Trophoblast cell (in vitro differentiated cells and primary cell): ENCODE data around the gene CYP2R1.

Source experiments
- DNase-seq, 2 donors: peaks; one replicate each; pipeline ENCODE4 v3.0.0-alpha.2; 2016
- H2AFZ ChIP-seq: 2 replicates; pipeline ENCODE4 v1.6.1; 2013; ENCODE audit warnings: low read length, moderate library complexity, mild to moderate bottlenecking; ENCODE audit not compliant: insufficient read depth, poor library complexity
- H2AK5ac ChIP-seq: 2 replicates; pipeline ENCODE4 v1.6.1; 2013; ENCODE audit warnings: mild to moderate bottlenecking, low read length
- H2BK120ac ChIP-seq: 2 replicates; pipeline ENCODE4 v1.6.1; 2013; ENCODE audit warnings: low read length, mild to moderate bottlenecking, moderate library complexity; ENCODE audit not compliant: insufficient read depth, poor library complexity
- H2BK12ac ChIP-seq: 2 replicates; pipeline ENCODE4 v1.6.1; 2013; ENCODE audit warnings: mild to moderate bottlenecking, low read length, moderate library complexity
- H2BK5ac ChIP-seq: 2 replicates; pipeline ENCODE4 v1.6.1; 2013; ENCODE audit warnings: low read length, low read depth, moderate library complexity, mild to moderate bottlenecking; ENCODE audit not compliant: poor library complexity
- H3K14ac ChIP-seq: 2 replicates; pipeline ENCODE4 v1.6.1; 2013; ENCODE audit warnings: mild to moderate bottlenecking, low read length
- H3K18ac ChIP-seq: 2 replicates; pipeline ENCODE4 v1.6.1; 2013; ENCODE audit warnings: mild to moderate bottlenecking, low read length
- H3K23ac ChIP-seq: 2 replicates; pipeline ENCODE4 v1.6.1; 2013; ENCODE audit warnings: low read length
- H3K27ac ChIP-seq: 2 replicates; pipeline ENCODE4 v1.5.1; 2013; ENCODE audit warnings: low read depth, mild to moderate bottlenecking, inconsistent platforms, low read length, moderate library complexity
- H3K27me3 ChIP-seq: 2 replicates; pipeline ENCODE4 v1.6.1; 2013; ENCODE audit warnings: inconsistent platforms, mild to moderate bottlenecking, low read length, moderate library complexity; ENCODE audit not compliant: insufficient read depth
- H3K36me3 ChIP-seq, 2 experiments: 1 replicate in 1 of 2; 2 replicates in 1 of 2; pipeline ENCODE4 v1.6.1; 2013; ENCODE audit warnings: low read length in 2 of 2, mild to moderate bottlenecking in 2 of 2, moderate library complexity in 1 of 2; ENCODE audit not compliant: insufficient read depth in 2 of 2, control insufficient read depth in 1 of 2
- H3K4ac ChIP-seq: 2 replicates; pipeline ENCODE4 v1.6.1; 2013; ENCODE audit warnings: low read depth, mild to moderate bottlenecking, low read length, moderate library complexity
- H3K4me1 ChIP-seq, 2 experiments: 1 replicate in 1 of 2; 2 replicates in 1 of 2; pipeline ENCODE4 v1.6.1; 2013; ENCODE audit warnings: low read length in 2 of 2, mild to moderate bottlenecking in 2 of 2, moderate library complexity in 1 of 2; ENCODE audit not compliant: insufficient read depth in 2 of 2, control insufficient read depth in 1 of 2
- H3K4me2 ChIP-seq: 2 replicates; pipeline ENCODE4 v1.6.1; 2013; ENCODE audit warnings: inconsistent platforms, mild to moderate bottlenecking, low read length, moderate library complexity
- H3K4me3 ChIP-seq: 2 replicates; pipeline ENCODE4 v1.5.1; 2013; ENCODE audit warnings: mild to moderate bottlenecking, low read depth, low read length, inconsistent platforms
- H3K79me1 ChIP-seq: one replicate; pipeline ENCODE4 v1.6.1; 2013; ENCODE audit warnings: low read length
- H3K79me2 ChIP-seq: 2 replicates; pipeline ENCODE4 v1.6.1; 2013; ENCODE audit warnings: low read length, mild to moderate bottlenecking; ENCODE audit not compliant: control insufficient read depth, insufficient read depth, poor library complexity
- H3K9ac ChIP-seq: 2 replicates; pipeline ENCODE4 v1.6.1; 2013; ENCODE audit warnings: mild to moderate bottlenecking, low read length
- H3K9me3 ChIP-seq: 2 replicates; pipeline ENCODE4 v1.6.1; 2013; ENCODE audit warnings: low read depth, mild to moderate bottlenecking, control low read depth, inconsistent platforms, low read length; ENCODE audit not compliant: insufficient read depth
- H4K12ac ChIP-seq: 2 replicates; pipeline ENCODE4 v1.6.1; 2013; ENCODE audit warnings: low read depth, mild to moderate bottlenecking, low read length, moderate library complexity
- H4K8ac ChIP-seq: 2 replicates; pipeline ENCODE4 v1.6.1; 2013; ENCODE audit warnings: low read depth, mild to moderate bottlenecking, low read length, moderate library complexity
- H4K91ac ChIP-seq: one replicate; pipeline ENCODE4 v1.6.1; 2013; ENCODE audit warnings: low read depth, mild to moderate bottlenecking, low read length, moderate library complexity
- WGBS: extraction: QIAGEN DNeasy Blood & Tissue Kit; methylation state at CpG from one replicate; pipeline ENCODE4 v1.1.7; 2013; ENCODE audit warnings: missing lambda C conversion rate; ENCODE audit not compliant: insufficient read length, insufficient coverage; ENCODE audit errors: extremely low coverage; 5-methylcytosine and 5-hydroxymethylcytosine counted together

Gene CYP2R1

GRCh38 chr11:14905104-14906033 lies 13.3 kb upstream of the CYP2R1 start:
- H3K4me2 ChIP-seq = peak overlapping the region; percentile 44
- H3K79me1 ChIP-seq = no peaks in the 10 kb centered on the region
- H3K27ac ChIP-seq = no peak overlapping the region
- no peak overlapping the region for H4K8ac ChIP-seq
- no peaks in the 10 kb centered on the region for H3K79me2 ChIP-seq
- no peak overlapping the region for H2AFZ ChIP-seq
- no peaks in the 10 kb centered on the region for H3K27me3 ChIP-seq
- WGBS = no CpG with 5 or more reads among the region's 58 CpGs
- H3K9me3 ChIP-seq = no peaks in the 10 kb centered on the region
- peaks cover 0 to 2% of the 10 kb centered on the region in 2 experiments for H3K4me1 ChIP-seq
- no peak overlapping the region for H2AK5ac ChIP-seq
- no peaks in the 10 kb centered on the region for H3K36me3 ChIP-seq
- H4K91ac ChIP-seq = no peak overlapping the region
- DNase-seq = no peak
- no peak overlapping the region for H4K12ac ChIP-seq
- H2BK12ac ChIP-seq = no peak overlapping the region
- H3K23ac ChIP-seq = no peak overlapping the region
- no peak overlapping the region for H3K14ac ChIP-seq
- no peak overlapping the region for H2BK120ac ChIP-seq
- peak overlapping the region; percentile 56 for H3K4me3 ChIP-seq
- H3K4ac ChIP-seq = no peak overlapping the region
- no peak overlapping the region for H3K9ac ChIP-seq
- H2BK5ac ChIP-seq = no peak overlapping the region
- no peak overlapping the region for H3K18ac ChIP-seq

DNA sequence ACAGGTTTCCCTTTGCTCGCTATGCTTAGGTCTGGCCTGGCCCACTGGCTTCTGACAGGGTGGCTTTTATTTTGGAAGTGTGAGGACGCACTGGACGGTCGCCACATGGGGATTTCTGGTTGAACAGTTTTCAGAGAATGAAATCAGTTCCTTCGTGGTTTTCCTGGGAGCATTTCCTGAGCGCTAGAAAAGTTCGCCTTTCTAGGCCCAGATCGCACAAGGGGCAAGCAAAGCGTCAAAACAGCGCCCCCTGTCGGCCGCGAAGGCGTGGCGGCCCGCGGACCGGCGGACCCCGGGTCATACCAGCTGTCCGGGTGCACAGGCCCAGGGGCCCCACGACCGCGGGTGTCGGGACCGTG lies 12.7 kb upstream of the CYP2R1 start:
- WGBS = no CpG with 5 or more reads among the region's 26 CpGs
- no peaks in the 10 kb centered on the region for H3K79me2 ChIP-seq

DNA sequence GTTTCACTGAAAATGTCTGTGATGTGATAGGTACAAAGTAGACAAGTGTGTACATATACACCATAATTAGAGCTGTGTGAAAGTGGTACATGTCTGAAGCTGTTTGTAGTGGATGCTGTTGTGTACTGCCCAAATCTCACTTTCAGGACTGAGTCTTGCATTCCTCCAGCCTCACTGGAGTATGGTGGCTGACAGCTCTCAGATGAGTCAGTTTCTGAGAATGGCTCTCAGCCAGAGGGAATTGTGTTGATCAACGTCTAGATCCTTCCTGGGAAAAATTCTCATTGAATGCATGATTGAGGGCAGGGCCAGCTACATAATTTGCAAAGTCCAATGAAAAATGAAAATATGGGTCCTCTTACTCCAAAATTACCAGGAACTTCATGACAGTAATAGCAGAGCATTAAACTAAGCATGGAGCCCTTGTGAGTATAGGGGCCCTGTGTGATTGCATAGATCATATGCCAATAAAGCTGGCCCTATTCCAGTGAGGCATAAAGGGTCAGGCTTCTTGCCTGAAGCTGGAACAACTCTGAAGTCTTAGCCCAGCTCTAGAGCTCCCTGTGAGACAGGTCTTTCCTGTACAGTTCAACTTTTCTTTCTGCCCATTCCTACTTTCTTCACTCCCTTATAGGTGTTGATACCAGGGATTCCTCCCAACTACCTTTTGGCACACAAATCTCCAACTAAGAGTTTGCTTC lies 10.8 kb upstream of the CYP2R1 start:
- H4K91ac ChIP-seq = no peak overlapping the region
- H3K4me2 ChIP-seq = no peak overlapping the region
- peaks cover 0 to 2% of the 10 kb centered on the region in 2 experiments for H3K4me1 ChIP-seq
- no peak overlapping the region for H3K9ac ChIP-seq
- H3K27ac ChIP-seq = no peak overlapping the region
- no peak overlapping the region for H2BK120ac ChIP-seq
- no peak overlapping the region for H4K12ac ChIP-seq
- H3K79me2 ChIP-seq = no peaks in the 10 kb centered on the region
- H3K4me3 ChIP-seq = no peak overlapping the region
- H3K9me3 ChIP-seq = no peaks in the 10 kb centered on the region
- H3K79me1 ChIP-seq = no peaks in the 10 kb centered on the region
- no peak overlapping the region for H2AFZ ChIP-seq
- DNase-seq = peak; percentile 46 to 68
- H3K18ac ChIP-seq = no peak overlapping the region
- H3K14ac ChIP-seq = no peak overlapping the region
- no peak overlapping the region for H2BK5ac ChIP-seq
- H4K8ac ChIP-seq = no peak overlapping the region
- no peak overlapping the region for H3K4ac ChIP-seq
- WGBS = no CpG with 5 or more reads among the region's 1 CpG
- H2AK5ac ChIP-seq = no peak overlapping the region
- H3K23ac ChIP-seq = no peak overlapping the region
- H3K36me3 ChIP-seq = no peaks in the 10 kb centered on the region
- no peaks in the 10 kb centered on the region for H3K27me3 ChIP-seq
- H2BK12ac ChIP-seq = no peak overlapping the region

More for the DNA sequence above, 12.7 kb upstream of the CYP2R1 start:
- Histone ChIP-seq H3K9ac (no peak overlapping the region), H3K18ac (no peak overlapping the region), H3K4me2 (peak overlapping the region; percentile 44), H3K4me1 (peaks cover 0 to 2% of the 10 kb centered on the region in 2 experiments), H4K8ac (no peak overlapping the region), H2AK5ac (no peak overlapping the region), H3K4me3 (peak overlapping the region; percentile 56), H3K23ac (no peak overlapping the region), H3K36me3 (no peaks in the 10 kb centered on the region), H3K9me3 (no peaks in the 10 kb centered on the region), H3K79me1 (no peaks in the 10 kb centered on the region), H4K91ac (no peak overlapping the region), H2AFZ (no peak overlapping the region), H3K27ac (no peak overlapping the region), H2BK12ac (no peak overlapping the region), H4K12ac (no peak overlapping the region), H3K27me3 (no peaks in the 10 kb centered on the region), H2BK5ac (no peak overlapping the region), H3K14ac (no peak overlapping the region), H3K4ac (no peak overlapping the region), H2BK120ac (no peak overlapping the region)
- peak; percentile 18 to 52 for DNase-seq

- Histone ChIP-seq H3K27ac (no peak overlapping the region), H2BK5ac (no peak overlapping the region), H2BK120ac (no peak overlapping the region), H3K14ac (no peak overlapping the region), H3K4me3 (no peak overlapping the region), H3K9ac (peak overlapping the region; percentile 3), H3K27me3 (no peaks in the 10 kb centered on the region), H3K4me1 (no peaks in the 10 kb centered on the region), H3K36me3 (no peaks in the 10 kb centered on the region), H2BK12ac (no peak overlapping the region), H2AK5ac (no peak overlapping the region), H4K12ac (no peak overlapping the region), H3K4ac (no peak overlapping the region), H4K8ac (no peak overlapping the region), H3K23ac (no peak overlapping the region), H3K79me2 (no peaks in the 10 kb centered on the region), H3K18ac (no peak overlapping the region), H3K9me3 (no peaks in the 10 kb centered on the region), H4K91ac (no peak overlapping the region), H3K79me1 (no peaks in the 10 kb centered on the region), H3K4me2 (no peak overlapping the region), H2AFZ (no peak overlapping the region)
- no CpG with 5 or more reads among the region's 2 CpGs for WGBS
- no peak for DNase-seq
These were observed 6.9 kb upstream of the CYP2R1 start for GRCh38 chr11:14898906-14899305.
